Measurements from ENCODE around the gene SH3BGR.

SH3BGR gene

GRCh38 chr21:39555911-39556590, 104.3 kb downstream of the SH3BGR start:
- DNase-seq = no peak

DNA sequence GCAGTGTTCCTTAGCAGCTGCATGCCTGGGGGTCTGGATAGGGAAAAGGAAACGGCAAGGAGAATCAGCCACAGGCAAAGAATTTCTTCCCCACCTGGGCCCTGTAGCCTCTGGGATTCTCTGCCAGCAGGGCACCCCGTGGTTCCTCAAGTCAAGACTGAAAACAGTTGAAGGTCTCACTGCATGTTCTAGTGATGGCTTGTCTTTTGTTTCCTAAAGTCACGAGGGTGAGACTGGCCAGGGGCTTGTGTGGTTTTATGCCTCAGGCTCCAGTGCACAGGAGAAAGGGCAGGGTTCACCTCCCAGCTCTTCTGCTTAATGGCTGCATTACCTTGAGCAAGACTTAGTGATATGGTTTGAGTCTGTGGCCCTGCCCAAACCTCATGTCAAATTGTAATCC, 107.7 kb downstream of the SH3BGR start:
- no peak for DNase-seq

- no peak for DNase-seq
These were observed 109.4 kb downstream of the SH3BGR start for GRCh38 chr21:39561140-39561539.

DNA sequence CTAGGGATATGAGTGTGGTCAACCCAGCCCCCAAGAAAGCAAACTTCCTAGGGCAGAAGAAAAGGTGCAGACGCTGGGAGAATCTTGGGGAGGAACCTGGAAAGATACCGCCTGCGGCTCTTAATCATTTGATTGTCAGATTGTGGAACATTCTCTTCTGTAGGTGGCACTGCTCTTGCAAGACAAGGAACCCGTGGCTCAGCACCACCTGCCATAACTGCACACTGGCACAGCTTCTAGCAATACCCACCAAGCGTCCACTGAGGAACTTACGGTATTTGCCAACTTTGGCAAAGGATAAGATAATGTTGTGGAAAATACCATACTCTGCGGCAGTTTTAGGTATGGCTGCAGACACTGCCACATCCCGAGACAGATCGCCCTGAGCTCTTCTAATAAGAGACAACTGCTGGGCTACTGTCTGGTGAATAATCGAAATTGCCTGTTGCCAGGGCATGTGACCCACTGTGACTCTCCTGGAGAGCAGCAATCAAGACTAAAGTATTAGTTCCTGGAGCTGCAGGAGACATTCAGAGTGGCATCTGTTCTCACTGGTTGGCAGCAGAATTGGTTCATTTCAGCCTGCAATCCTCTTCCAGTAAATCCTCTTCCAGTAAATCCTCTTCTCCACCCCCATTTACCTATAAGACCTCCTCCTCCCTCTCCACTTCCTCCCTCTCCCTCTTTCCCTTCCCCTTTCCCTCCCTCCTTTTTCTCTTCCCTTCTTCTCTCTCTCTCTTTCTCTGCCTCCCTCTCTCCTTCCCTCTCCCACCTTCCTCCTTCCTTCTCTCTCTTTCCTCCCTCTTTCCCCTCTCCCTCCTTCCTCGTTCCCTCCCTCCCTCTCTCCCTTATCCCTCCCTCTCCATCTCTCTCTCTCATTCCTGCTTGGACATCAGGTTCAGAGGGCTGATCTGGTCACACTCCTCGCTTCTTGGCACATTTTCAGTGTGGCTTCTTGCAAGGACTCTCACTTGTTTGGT, 111.3 kb downstream of the SH3BGR start:
- DNase-seq = peak; percentile 22 to 56

- DNase-seq = peak; percentile 64 to 82
These were observed 112.4 kb downstream of the SH3BGR start for GRCh38 chr21:39564200-39564599.
